GM19023 (cell line): ENCODE data around the gene SKAP1.
"Not testable (repeated sequence)": the region's sequence is repeated elsewhere in the genome, so short reads cannot be mapped to it uniquely, and the experiment has no call there.

ENCODE experiments used
- ATAC-seq: cut with Tn5 transposase; IDR thresholded peaks from one replicate; pipeline ENCODE4 v1.9.1; 2021; ENCODE audit warnings: mild to moderate bottlenecking, moderate library complexity; ENCODE audit not compliant: unreplicated experiment

The SKAP1 gene

GRCh38 chr17:48449335-48449734 lies 19.3 kb upstream of the SKAP1 start:
- ATAC-seq = not testable (repeated sequence)

GRCh38 chr17:48445248-48445620 lies 15.2 kb upstream of the SKAP1 start:
- ATAC-seq = no peak

- ATAC-seq = no peak
Observed at GRCh38 chr17:48444516-48445247, 14.7 kb upstream of the SKAP1 start.

- no peak for ATAC-seq
Observed at GRCh38 chr17:48443712-48444111, 13.7 kb upstream of the SKAP1 start.

GRCh38 chr17:48442819-48443218 lies 12.8 kb upstream of the SKAP1 start:
- no peak for ATAC-seq

GRCh38 chr17:48441862-48442261 lies 11.8 kb upstream of the SKAP1 start:
- ATAC-seq = no peak

GRCh38 chr17:48441231-48441711 lies 11.3 kb upstream of the SKAP1 start:
- ATAC-seq = peak; percentile 56

- no peak for ATAC-seq
Observed at GRCh38 chr17:48440669-48441068, 10.7 kb upstream of the SKAP1 start.

GRCh38 chr17:48439875-48440505 lies 10.0 kb upstream of the SKAP1 start:
- ATAC-seq = no peak

GRCh38 chr17:48439110-48439850 lies 9.3 kb upstream of the SKAP1 start:
- no peak for ATAC-seq

GRCh38 chr17:48438516-48439061 lies 8.6 kb upstream of the SKAP1 start:
- no peak for ATAC-seq

GRCh38 chr17:48433896-48434295 lies 3.9 kb upstream of the SKAP1 start:
- no peak for ATAC-seq

GRCh38 chr17:48432820-48433775 lies 3.1 kb upstream of the SKAP1 start:
- no peak for ATAC-seq

GRCh38 chr17:48429156-48429555 lies 858 bp downstream of the SKAP1 start:
- ATAC-seq = no peak

GRCh38 chr17:48427598-48427997 lies 2.4 kb downstream of the SKAP1 start:
- no peak for ATAC-seq

- ATAC-seq = no peak
Observed at GRCh38 chr17:48426761-48427500, 3.1 kb downstream of the SKAP1 start.

GRCh38 chr17:48426019-48426665 lies 3.9 kb downstream of the SKAP1 start:
- no peak for ATAC-seq

GRCh38 chr17:48422060-48422459 lies 8.0 kb downstream of the SKAP1 start:
- not testable (repeated sequence) for ATAC-seq

- no peak for ATAC-seq
Observed at GRCh38 chr17:48420823-48421222, 9.2 kb downstream of the SKAP1 start.
